GM21360 (cell line): ENCODE measurements around the gene TRAF2.

Experiments
- ATAC-seq: cut with Tn5 transposase; IDR thresholded peaks from one replicate; pipeline ENCODE4 v1.9.1; 2021; ENCODE audit warnings: mild to moderate bottlenecking, moderate library complexity; ENCODE audit not compliant: unreplicated experiment

TRAF2 gene

DNA sequence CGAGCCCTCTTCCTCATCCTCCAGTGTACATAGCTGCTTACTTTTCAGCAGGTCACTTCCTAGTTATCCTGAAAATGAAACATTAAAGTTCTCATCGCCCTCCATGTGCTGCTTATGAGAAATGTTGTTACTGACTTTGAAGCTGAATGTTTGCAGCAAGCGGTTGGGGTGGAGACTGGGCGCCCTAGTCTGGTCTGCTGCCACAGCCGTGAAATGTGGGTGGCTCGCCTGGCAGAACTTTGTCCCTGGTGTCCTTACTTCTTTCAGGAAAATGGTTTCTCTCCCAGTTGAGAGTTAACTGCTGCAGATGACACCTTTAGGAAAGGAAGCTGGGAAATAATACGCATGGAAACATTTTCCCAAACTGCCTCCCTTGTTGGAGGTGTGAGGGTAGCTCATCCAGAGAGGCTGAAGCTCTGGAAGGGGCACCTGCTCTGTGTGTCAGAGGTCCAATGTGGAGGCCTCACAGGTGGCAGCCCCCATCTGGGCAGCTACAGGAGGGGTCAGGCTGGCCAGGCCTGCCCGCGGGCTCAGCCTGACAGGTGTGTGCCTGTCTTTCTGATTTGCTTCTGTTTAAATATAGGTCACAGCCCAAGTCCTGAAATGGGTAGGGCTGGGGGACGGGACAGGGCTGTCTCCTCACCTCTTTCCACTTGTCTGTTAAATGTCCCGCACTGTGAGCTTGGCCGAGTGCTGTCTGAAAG lies 24.0 kb downstream of the TRAF2 start:
- ATAC-seq = no peak

DNA sequence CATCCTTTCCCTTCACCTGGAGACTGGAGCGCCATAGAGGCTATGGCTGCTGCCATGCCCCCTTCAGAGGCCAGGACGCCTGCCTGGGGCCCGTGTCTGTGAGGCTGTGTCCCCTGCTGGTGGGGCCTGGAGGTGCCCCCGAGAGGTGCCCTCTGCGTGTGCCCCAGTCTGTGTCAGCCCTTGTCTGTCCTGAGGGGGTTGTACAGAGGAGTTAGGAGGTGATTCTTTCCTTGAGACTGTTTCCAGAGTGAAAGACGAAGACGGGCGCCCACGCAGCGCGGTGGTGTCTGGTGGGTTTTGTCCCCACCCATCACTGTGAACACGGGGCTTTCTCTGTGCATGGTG lies 24.6 kb downstream of the TRAF2 start:
- ATAC-seq = no peak

DNA sequence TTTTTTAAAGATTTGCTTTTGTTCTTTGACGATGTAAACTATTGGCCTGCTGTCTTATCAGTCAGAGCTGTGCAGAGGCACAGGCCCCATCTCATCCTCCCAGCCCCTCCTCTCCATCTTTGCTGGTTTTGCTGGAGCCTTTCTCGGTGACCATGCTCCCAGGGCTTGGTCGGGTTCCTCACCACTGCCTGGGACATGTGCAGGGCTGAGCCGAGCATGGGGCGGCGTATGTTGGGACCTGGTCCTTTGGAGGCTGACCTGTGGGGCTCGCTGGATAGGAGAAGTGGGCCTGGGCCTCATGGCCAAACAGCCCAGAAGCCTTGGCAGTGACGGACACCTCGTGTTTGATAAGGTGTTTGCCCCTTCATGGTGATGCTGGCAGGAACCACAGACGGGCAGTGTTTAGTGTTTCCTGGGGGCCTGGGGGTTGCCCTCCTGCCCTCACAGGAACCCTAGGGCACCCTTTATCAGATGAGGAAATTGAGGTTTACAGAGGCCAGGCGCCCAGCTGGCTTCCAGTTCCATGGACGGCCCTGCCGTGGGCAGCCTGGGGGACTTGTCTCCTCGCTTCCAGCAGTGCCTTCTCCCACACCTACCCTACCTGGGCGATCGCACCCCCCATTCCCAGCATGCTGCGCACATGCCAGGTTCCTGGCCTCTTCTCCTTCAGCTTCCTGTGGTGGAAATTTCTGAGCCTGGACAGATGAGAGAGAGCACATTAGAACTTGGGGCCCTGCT lies 27.6 kb downstream of the TRAF2 start:
- ATAC-seq = no peak

DNA sequence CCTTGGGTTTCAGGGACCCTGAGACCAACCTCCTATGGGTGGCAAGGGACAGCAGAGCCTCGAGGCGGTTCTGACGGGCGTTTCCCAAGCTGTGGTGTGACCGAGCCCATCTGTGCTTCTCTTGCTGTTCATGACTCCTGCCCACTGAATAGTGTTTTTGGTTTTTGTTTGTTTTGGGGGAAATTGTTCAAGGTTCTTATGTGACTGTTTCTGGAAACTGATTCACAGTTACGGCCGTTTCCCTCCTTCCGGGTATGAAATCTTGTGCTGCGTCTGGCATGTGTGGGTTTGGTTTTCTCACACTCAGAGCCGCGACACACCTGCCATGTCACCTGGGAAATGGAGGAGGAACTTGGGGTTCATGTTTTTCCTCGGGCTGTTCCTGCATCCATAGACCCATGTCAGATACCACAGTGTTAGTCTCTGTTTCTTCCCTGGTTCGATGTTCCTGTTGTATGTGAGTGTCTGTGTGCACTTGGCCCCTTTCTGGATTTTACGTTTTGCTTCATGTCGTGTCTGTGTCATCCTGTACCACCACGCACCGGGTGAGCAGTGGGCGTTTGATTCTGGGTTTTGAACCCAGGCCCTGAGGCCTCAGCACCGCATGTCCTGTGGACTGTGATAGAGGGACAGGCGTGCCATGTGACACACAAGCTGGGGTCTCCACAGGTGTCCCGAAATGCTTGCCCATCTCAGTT lies 29.5 kb downstream of the TRAF2 start:
- no peak for ATAC-seq

DNA sequence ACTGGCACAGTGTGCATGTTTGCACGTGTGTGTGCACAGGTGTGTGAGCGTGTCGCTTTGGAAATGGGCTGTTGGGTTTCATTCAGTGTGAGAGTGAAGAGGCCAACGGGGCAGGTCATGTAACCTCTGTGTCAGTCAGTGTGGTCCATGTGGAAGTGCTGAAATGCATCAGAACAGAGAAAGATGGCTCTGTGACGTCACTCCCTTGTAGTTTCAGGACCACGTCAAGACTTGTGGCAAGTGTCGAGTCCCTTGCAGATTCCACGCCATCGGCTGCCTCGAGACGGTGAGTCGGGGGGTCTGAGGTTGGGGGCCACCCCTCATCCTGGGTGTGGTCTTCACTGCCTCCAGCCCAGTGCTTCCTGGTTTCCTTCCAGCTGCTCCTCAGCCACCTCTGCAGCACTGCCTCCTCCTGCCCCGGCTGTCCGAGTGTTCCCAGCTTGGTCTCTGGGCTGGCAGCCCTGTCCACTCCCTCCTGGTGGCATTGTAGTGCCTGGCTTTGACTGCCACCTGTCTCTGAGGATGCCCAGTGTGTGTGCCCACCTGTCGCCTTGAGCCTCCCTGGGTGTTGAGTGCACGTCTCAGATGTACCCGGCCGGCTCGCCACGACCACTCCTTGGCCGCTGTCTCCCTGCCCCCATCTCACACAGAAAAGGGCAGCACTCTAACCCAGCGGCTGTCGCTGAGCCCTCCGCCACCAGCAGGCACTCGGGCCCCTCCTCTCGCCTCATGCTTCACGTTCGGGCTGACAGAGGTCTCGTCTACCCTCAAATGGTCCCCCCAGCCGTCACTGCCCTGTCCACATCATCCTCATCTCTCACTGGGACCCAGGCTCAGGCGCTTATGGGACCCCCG lies 30.2 kb downstream of the TRAF2 start:
- no peak for ATAC-seq

DNA sequence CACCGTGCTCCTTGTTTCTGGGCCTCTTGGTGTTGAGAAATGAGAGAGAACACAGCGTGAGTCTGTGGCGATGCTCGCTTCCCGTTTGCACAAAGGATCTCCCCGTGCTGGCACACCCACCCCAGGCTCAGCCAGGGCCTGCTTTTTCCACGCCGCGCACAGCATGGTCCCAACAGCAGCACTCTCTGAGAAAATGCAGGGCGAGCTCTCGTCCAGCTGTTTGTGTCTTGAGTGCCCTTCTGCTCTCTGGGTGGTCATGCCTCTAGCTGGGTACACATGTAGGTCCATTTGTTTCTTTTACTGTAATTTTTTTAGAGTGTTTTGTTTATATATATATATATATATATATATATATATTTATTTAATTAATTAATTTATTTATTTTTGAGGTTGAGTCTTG lies 31.6 kb downstream of the TRAF2 start:
- no peak for ATAC-seq

DNA sequence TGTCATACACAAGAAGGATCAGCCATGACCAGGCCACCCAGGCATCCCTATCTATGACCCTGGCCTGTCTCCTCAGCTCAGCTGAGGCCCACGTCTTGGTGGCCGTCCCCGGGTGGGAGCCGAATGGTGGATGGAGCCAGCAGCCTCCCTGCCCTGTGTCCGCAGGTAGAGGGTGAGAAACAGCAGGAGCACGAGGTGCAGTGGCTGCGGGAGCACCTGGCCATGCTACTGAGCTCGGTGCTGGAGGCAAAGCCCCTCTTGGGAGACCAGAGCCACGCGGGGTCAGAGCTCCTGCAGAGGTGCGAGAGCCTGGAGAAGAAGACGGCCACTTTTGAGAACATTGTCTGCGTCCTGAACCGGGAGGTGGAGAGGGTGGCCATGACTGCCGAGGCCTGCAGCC lies 33.8 kb downstream of the TRAF2 start:
- ATAC-seq = no peak

DNA sequence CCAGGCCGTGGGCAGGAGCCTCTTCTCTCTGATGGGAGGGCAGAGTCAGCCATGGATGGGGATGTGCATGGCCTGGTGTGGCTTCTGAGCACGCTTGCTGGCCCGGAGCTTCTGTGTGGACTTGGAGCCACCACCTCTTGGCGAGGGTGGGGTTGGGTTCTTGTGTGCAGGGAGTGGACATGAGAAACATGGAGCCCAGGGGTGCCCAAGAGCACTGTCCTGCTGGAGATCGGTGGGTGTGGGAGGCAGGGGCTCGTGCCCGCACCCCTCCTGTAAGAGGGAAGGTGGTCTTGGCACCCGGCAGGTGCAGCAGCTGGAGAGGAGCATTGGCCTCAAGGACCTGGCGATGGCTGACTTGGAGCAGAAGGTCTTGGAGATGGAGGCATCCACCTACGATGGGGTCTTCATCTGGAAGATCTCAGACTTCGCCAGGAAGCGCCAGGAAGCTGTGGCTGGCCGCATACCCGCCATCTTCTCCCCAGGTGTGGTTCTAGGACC lies 34.5 kb downstream of the TRAF2 start:
- ATAC-seq = no peak

DNA sequence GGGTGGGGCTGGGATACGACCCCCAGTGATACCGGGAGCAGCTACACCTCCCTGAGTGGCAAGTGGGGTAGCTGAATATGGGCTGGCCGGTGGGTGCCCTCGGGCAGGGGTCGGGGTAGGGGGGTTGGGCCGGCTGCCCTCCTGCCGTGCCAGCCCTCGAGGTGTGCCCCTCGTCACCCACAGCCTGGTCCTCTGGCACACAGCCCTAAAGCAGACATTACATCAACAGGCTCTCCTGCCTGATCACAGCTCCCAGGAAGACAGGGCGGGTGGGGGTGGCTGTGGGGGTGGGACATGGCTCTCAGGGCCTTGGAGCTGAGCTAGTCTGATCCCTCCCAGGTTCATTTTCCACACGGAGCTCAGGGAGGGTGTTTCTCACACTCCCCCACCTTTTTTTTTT lies 35.0 kb downstream of the TRAF2 start:
- no peak for ATAC-seq

DNA sequence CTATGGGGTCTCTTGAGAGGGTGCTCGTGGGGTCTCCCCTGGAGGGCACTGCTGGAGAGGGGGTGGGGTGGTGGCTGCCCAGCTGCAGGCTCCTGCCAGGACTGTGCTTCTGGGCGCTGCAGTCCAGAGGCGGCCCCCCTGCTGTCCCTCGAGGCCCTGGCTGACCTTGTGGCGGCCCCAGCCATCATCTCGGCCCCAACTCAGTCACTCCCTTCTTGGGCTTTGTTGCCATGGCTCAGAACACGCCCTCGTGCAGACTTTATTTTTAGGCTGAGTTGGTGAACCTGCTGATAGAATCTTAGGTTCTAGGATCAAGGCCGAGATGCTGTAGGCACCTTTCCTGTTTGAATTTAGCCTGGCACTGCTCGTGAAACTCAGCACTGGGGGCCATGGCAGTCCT lies 35.4 kb downstream of the TRAF2 start:
- ATAC-seq = no peak

DNA sequence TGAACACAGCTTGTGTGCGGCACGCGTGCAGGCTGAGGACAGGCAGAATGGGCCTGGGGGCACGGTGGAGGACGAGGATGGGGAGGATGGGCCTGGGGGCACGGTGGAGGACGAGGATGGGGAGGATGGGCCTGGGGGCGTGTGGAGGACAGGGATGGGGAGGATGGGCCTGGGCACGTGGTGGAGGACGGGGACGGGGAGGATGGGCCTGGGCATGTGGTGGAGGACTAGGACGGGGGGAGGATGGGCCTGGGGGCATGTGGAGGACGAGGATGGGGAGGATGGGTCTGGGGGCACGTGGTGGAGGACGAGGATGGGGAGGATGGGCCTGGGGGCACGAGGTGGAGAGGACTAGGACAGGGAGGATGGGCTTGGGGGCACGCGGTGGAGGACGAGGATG lies 36.2 kb downstream of the TRAF2 start:
- no peak for ATAC-seq

DNA sequence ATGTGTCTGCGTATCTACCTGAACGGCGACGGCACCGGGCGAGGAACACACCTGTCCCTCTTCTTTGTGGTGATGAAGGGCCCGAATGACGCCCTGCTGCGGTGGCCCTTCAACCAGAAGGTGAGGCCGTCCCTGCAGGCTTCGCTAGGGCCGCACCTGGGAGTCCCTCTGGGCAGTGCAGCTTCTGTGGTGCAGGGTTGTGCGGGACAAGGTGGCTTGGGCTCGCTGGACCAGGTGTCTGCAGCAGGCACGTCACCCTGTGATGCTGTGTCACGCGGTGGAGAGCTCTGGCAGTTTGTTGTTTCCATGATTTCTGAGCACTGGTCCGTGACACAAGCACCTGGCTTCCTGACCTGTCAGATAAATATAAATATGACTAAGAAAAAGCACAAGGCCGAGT lies 37.6 kb downstream of the TRAF2 start:
- no peak for ATAC-seq

DNA sequence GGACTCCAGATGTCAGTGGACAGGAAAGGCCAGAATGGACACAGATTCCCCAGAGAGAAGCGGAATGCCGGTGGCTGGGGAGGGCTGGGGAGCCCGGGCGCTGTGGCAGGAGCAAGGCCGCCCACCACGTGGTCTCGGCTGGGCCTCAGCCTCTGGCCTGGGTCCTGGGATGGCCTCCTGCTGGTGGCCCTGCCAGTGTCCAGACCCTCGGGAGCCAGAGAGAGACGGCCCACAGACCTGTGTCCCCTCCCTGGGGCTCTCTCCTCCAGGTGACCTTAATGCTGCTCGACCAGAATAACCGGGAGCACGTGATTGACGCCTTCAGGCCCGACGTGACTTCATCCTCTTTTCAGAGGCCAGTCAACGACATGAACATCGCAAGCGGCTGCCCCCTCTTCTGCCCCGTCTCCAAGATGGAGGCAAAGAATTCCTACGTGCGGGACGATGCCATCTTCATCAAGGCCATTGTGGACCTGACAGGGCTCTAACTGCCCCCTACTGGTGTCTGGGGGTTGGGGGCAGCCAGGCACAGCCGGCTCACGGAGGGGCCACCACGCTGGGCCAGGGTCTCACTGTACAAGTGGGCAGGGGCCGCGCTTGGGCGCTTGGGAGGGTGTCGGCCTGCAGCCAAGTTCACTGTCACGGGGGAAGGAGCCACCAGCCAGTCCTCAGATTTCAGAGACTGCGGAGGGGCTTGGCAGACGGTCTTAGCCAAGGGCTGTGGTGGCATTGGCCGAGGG lies 39.3 kb downstream of the TRAF2 start:
- ATAC-seq = no peak

DNA sequence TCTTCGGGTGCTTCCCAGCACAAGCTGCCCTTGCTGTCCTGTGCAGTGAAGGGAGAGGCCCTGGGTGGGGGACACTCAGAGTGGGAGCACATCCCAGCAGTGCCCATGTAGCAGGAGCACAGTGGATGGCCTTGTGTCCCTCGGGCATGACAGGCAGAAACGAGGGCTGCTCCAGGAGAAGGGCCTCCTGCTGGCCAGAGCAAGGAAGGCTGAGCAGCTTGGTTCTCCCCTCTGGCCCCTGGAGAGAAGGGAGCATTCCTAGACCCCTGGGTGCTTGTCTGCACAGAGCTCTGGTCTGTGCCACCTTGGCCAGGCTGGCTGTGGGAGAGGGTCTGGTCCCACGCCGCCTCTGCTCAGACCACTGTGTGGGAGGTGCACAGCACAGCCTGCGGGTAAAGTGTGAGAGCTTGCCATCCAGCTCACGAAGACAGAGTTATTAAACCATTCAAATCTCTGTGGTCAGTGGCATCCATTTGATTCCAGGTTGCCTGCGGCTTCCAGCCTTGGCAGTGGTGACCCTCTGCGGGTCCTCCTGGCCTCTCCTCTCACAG lies 39.9 kb downstream of the TRAF2 start:
- ATAC-seq = no peak

DNA sequence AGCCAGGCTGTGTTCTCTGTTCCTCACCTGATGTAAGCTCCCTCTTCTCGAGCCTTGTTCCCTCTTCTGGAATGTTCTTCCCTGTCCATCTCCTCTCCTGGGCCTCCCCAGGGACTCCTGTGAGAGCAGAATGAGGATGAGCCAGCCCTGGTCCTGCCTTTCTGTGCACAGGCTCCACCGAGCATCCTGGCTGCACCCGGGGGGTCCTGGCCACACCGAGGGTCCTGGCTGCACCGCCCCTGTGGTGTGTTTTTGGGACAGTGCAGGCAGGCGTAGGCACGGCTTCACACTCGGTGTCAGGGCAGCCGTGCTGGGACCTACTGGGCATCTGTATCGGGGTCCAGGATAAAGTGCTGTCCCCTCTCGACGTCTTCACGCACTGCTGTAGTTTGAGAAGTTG lies 40.4 kb downstream of the TRAF2 start:
- no peak for ATAC-seq

DNA sequence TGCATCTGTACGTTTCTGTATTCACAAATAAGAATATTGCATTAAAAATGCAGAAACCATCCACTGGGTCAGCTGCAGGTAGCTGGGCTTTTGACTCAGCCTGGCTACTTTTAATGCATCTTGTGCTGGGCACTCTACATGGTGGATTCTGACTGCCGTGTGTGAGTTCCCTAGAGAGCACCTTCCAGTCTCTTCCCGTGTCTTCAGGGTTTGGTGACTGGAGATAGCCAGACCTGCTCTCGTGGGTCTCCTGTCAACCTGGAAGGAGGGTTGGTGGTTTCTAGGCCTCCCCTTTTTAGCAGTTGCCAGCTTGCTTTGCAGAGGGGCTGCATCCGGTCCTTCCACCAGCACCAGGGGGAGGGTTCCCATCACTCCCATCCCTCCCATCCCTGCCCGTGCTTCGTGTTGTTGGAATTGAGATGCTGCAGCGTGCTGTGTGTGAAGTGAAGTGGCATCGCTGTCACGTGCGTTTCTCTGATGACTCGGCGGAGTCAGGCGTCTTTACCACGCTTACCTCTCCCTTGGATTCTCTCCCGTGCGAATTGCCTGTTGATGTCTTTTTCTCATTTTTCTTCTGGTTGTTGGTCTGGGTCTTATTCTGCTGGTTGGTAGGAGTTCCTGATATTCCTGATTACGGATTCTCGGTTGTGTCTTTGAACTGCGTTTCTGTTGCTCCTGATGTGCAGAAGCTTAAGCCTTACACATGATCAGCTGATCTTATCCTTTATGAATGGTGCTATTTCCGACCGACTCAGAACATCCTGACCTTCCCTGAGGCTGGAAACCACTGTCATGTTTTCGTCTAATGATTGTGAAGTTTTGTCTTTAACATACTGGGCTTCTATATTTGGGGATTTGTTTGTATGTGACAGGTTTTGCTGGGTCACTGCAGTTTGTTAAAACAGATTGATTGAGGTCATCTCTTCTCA lies 41.3 kb downstream of the TRAF2 start:
- ATAC-seq = no peak

DNA sequence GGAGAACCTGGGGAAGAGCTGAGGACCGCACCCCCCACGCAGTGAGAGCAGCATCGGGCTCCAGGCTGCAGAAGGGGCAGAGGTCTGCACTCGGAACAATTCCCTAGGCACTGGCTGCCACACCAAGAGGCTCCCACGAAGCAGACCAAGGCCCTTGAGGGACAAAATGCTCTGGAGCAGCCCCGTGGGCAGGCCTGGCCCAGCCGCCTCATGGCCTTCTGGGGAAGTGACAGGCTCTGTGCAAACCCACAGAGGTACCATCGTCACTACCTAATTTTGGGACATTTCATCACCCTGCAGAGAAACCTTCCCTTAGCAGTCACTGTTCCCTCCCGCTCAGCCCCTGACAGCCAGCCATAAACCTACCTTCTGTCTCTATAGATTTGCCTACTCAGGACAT lies 42.3 kb downstream of the TRAF2 start:
- ATAC-seq = no peak

DNA sequence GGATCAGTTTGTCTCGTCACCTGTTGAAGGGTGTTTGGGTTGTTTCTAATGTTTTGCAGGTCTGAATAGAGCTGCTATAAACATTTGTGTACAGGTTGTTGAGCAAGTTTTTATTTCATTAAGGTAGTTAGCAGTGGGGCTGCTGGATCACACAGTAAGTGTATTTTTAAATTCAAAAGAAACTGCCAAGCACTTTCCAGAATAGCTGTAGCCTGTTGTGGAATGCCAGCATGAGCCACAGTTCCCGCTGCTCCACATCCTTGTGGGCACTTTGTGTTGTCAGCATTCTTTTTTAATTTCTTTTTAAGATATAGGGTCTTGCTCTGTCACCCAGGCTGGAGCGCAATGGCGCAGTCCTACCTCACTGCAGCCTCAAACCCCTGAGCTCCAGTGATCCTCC lies 43.7 kb downstream of the TRAF2 start:
- no peak for ATAC-seq

DNA sequence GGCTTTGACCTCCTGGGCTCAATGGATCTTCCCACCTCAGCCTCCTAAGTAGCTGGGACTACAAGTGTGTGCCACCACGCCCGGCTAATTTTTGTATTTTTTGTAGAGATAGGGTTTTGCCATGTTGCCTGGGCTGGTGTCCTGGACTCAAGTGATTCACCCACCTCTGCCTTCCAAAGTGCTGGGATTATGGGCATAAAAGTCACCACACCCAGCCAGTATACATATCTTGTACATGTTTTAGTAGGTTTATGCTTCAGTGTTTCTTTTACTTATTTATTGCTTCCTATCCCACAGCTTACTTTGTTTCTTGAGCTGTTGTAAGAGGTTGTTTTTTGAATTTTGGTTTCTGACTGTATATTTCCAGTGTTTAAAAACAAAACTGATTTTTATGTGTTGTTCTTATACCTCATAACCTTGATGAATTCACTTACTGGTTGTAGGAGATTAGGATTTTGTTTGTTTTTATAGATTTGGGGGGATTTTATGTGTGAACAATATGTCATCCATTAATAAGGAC lies 45.4 kb downstream of the TRAF2 start:
- ATAC-seq = no peak
